Measurements from ENCODE around the gene HIP1. TPM values are rescaled to one million over a fixed set of nuclear protein-coding genes. Genes with fewer than 3 reads are reported as not detected.

The HIP1 gene
- polyA plus RNA-seq, 2 of the 4 experiments (the other 2 are of a cell fraction): 17.3 to 33.4 TPM

GRCh38 chr7:75534727-75535307 lies 203.9 kb downstream of the HIP1 start:
- ChIA-PET CTCF (no interaction called here), POLR2A (no interaction called here)
- Histone ChIP-seq H3K9me3 (no peaks in the 10 kb centered on the region), H3K4me3 (no peak overlapping the region), H3K27ac (no peak overlapping the region), H3K4me2 (no peak overlapping the region), H3K4me1 (peaks cover 4% of the 10 kb centered on the region; the same call in 1 of the 3 replicates)
- DNase-seq (ENCODE audit: low read depth in 1 of 2, low spot score in 1 of 2) (no peak), FAIRE-seq (no peak), ATAC-seq (no peak)
- TF ChIP-seq FOSB (CRISPR knock-in tag; IDR thresholded peaks at IDR 0.05): no peak
- no peak for TF ChIP-seq HMGXB4 (CRISPR knock-in tag; IDR thresholded peaks at IDR 0.05; ENCODE audit: borderline replicate concordance)
- no peak for TF ChIP-seq MYC (IDR thresholded peaks at IDR 0.05; ENCODE audit: borderline replicate concordance, low read length)
- TF ChIP-seq ATOH8 (CRISPR knock-in tag; IDR thresholded peaks at IDR 0.05; ENCODE audit: low read depth): no peak
- TF ChIP-seq ESRRA (IDR thresholded peaks at IDR 0.05; ENCODE audit: borderline replicate concordance, low read length): no peak
- no peak for TF ChIP-seq NR3C1 (IDR thresholded peaks at IDR 0.05)
- no peak for TF ChIP-seq MAX (IDR thresholded peaks at IDR 0.05)
- TF ChIP-seq EHF (CRISPR knock-in tag; IDR thresholded peaks at IDR 0.05): no peak
- no peak for TF ChIP-seq REST (IDR thresholded peaks at IDR 0.05)
- no peak for TF ChIP-seq CBX2 (IDR thresholded peaks at IDR 0.05; ENCODE audit: borderline replicate concordance, low read depth)
- no peak for TF ChIP-seq HOXB5 (CRISPR knock-in tag; IDR thresholded peaks at IDR 0.05)
- TF ChIP-seq CHD2 (IDR thresholded peaks at IDR 0.05; ENCODE audit: low read length, partially characterized antibody): no peak
- no peak for TF ChIP-seq NFE2L2 (conservative IDR thresholded peaks at IDR 0.05; ENCODE audit: low read length)
- no peak for TF ChIP-seq KDM5A (IDR thresholded peaks at IDR 0.05)
- no peak for TF ChIP-seq POLR2A (IDR thresholded peaks at IDR 0.05; ENCODE audit: low read length)
- no peak for TF ChIP-seq KDM1A (IDR thresholded peaks at IDR 0.05; ENCODE audit: low read depth)
- TF ChIP-seq CEBPB (IDR thresholded peaks at IDR 0.05): no peak
- 67% methylated on average over 8 of the region's 8 CpGs for WGBS (ENCODE audit: missing lambda C conversion rate)

- DNase-seq (ENCODE audit: low read depth in 1 of 2, low spot score in 1 of 2) (no peak), ATAC-seq (no peak), FAIRE-seq (no peak)
- H3K4me3 ChIP-seq: no peak overlapping the region
- CTCF ChIA-PET: no interaction called here
- POLR2A ChIA-PET: no interaction called here
- H3K4me1 ChIP-seq: peaks cover 4% of the 10 kb centered on the region; the same call in 1 of the 3 replicates
- no peaks in the 10 kb centered on the region for H3K9me3 ChIP-seq
- H3K27ac ChIP-seq: no peak overlapping the region
- H3K4me2 ChIP-seq: no peak overlapping the region
- TF ChIP-seq CHD2 (IDR thresholded peaks at IDR 0.05; ENCODE audit: low read length, partially characterized antibody) (no peak), SREBF2 (IDR thresholded peaks at IDR 0.05) (no peak), HOXB5 (CRISPR knock-in tag; IDR thresholded peaks at IDR 0.05) (no peak), ZSCAN20 (CRISPR knock-in tag; IDR thresholded peaks at IDR 0.05) (no peak), POLR2AphosphoS2 (conservative IDR thresholded peaks at IDR 0.05; ENCODE audit: low read length) (no peak), NR3C1 (IDR thresholded peaks at IDR 0.05) (no peak), ZC3H11A (IDR thresholded peaks at IDR 0.05) (no peak), CBX2 (IDR thresholded peaks at IDR 0.05; ENCODE audit: borderline replicate concordance, low read depth) (no peak), MYC (IDR thresholded peaks at IDR 0.05; ENCODE audit: borderline replicate concordance, low read length) (no peak), MAFK (IDR thresholded peaks at IDR 0.05; ENCODE audit: partially characterized antibody) (no peak), JUNB (IDR thresholded peaks at IDR 0.05) (no peak)
- WGBS (ENCODE audit: missing lambda C conversion rate): 93% methylated on average over 6 of the region's 6 CpGs
These were observed 204.8 kb downstream of the HIP1 start for GRCh38 chr7:75533926-75534325.
